Trophoblast cell (in vitro differentiated cells and primary cell): Measurements from ENCODE around the gene LPAR1.

Experiments used
- DNase-seq, 2 donors: peaks; one replicate each; pipeline ENCODE4 v3.0.0-alpha.2; 2016
- H2AFZ ChIP-seq: 2 replicates; pipeline ENCODE4 v1.6.1; 2013; ENCODE audit warnings: low read length, moderate library complexity, mild to moderate bottlenecking; ENCODE audit not compliant: insufficient read depth, poor library complexity
- H2AK5ac ChIP-seq: 2 replicates; pipeline ENCODE4 v1.6.1; 2013; ENCODE audit warnings: mild to moderate bottlenecking, low read length
- H2BK120ac ChIP-seq: 2 replicates; pipeline ENCODE4 v1.6.1; 2013; ENCODE audit warnings: low read length, mild to moderate bottlenecking, moderate library complexity; ENCODE audit not compliant: insufficient read depth, poor library complexity
- H2BK12ac ChIP-seq: 2 replicates; pipeline ENCODE4 v1.6.1; 2013; ENCODE audit warnings: mild to moderate bottlenecking, low read length, moderate library complexity
- H2BK5ac ChIP-seq: 2 replicates; pipeline ENCODE4 v1.6.1; 2013; ENCODE audit warnings: low read length, low read depth, moderate library complexity, mild to moderate bottlenecking; ENCODE audit not compliant: poor library complexity
- H3K14ac ChIP-seq: 2 replicates; pipeline ENCODE4 v1.6.1; 2013; ENCODE audit warnings: mild to moderate bottlenecking, low read length
- H3K18ac ChIP-seq: 2 replicates; pipeline ENCODE4 v1.6.1; 2013; ENCODE audit warnings: mild to moderate bottlenecking, low read length
- H3K23ac ChIP-seq: 2 replicates; pipeline ENCODE4 v1.6.1; 2013; ENCODE audit warnings: low read length
- H3K27ac ChIP-seq: 2 replicates; pipeline ENCODE4 v1.5.1; 2013; ENCODE audit warnings: low read depth, mild to moderate bottlenecking, inconsistent platforms, low read length, moderate library complexity
- H3K27me3 ChIP-seq: 2 replicates; pipeline ENCODE4 v1.6.1; 2013; ENCODE audit warnings: inconsistent platforms, mild to moderate bottlenecking, low read length, moderate library complexity; ENCODE audit not compliant: insufficient read depth
- H3K36me3 ChIP-seq, 2 experiments: 1 replicate in 1 of 2; 2 replicates in 1 of 2; pipeline ENCODE4 v1.6.1; 2013; ENCODE audit warnings: low read length in 2 of 2, mild to moderate bottlenecking in 2 of 2, moderate library complexity in 1 of 2; ENCODE audit not compliant: insufficient read depth in 2 of 2, control insufficient read depth in 1 of 2
- H3K4ac ChIP-seq: 2 replicates; pipeline ENCODE4 v1.6.1; 2013; ENCODE audit warnings: low read depth, mild to moderate bottlenecking, low read length, moderate library complexity
- H3K4me1 ChIP-seq, 2 experiments: 1 replicate in 1 of 2; 2 replicates in 1 of 2; pipeline ENCODE4 v1.6.1; 2013; ENCODE audit warnings: low read length in 2 of 2, mild to moderate bottlenecking in 2 of 2, moderate library complexity in 1 of 2; ENCODE audit not compliant: insufficient read depth in 2 of 2, control insufficient read depth in 1 of 2
- H3K4me2 ChIP-seq: 2 replicates; pipeline ENCODE4 v1.6.1; 2013; ENCODE audit warnings: inconsistent platforms, mild to moderate bottlenecking, low read length, moderate library complexity
- H3K4me3 ChIP-seq: 2 replicates; pipeline ENCODE4 v1.5.1; 2013; ENCODE audit warnings: mild to moderate bottlenecking, low read depth, low read length, inconsistent platforms
- H3K79me1 ChIP-seq: one replicate; pipeline ENCODE4 v1.6.1; 2013; ENCODE audit warnings: low read length
- H3K79me2 ChIP-seq: 2 replicates; pipeline ENCODE4 v1.6.1; 2013; ENCODE audit warnings: low read length, mild to moderate bottlenecking; ENCODE audit not compliant: control insufficient read depth, insufficient read depth, poor library complexity
- H3K9ac ChIP-seq: 2 replicates; pipeline ENCODE4 v1.6.1; 2013; ENCODE audit warnings: mild to moderate bottlenecking, low read length
- H3K9me3 ChIP-seq: 2 replicates; pipeline ENCODE4 v1.6.1; 2013; ENCODE audit warnings: low read depth, mild to moderate bottlenecking, control low read depth, inconsistent platforms, low read length; ENCODE audit not compliant: insufficient read depth
- H4K12ac ChIP-seq: 2 replicates; pipeline ENCODE4 v1.6.1; 2013; ENCODE audit warnings: low read depth, mild to moderate bottlenecking, low read length, moderate library complexity
- H4K8ac ChIP-seq: 2 replicates; pipeline ENCODE4 v1.6.1; 2013; ENCODE audit warnings: low read depth, mild to moderate bottlenecking, low read length, moderate library complexity
- H4K91ac ChIP-seq: one replicate; pipeline ENCODE4 v1.6.1; 2013; ENCODE audit warnings: low read depth, mild to moderate bottlenecking, low read length, moderate library complexity
- WGBS: extraction: QIAGEN DNeasy Blood & Tissue Kit; methylation state at CpG from one replicate; pipeline ENCODE4 v1.1.7; 2013; ENCODE audit warnings: missing lambda C conversion rate; ENCODE audit not compliant: insufficient read length, insufficient coverage; ENCODE audit errors: extremely low coverage; 5-methylcytosine and 5-hydroxymethylcytosine counted together

LPAR1 gene

DNA sequence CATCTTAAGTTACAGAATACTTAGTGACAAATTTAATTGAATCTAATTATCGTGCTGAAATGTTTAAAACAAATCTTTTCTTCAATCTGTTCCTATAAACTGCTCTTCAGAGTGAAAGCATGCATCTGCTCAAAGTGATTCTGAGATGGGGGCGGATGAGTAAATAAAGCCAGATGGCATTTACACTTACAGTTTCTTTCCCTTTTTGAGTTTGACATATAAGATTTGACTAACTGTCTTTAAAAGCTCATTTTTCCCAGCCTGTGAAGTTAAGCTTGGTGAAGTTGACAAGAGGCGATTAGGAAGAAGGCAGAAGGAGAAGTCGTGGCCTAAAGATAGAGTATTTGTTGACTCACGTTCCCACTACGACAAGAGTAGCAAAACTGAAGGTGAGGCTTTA is 137.4 kb downstream of the LPAR1 start:
- Histone ChIP-seq H3K79me1 (no peaks in the 10 kb centered on the region), H4K8ac (no peak overlapping the region), H3K79me2 (no peaks in the 10 kb centered on the region), H3K4ac (no peak overlapping the region), H3K9ac (no peak overlapping the region), H3K36me3 (no peaks in the 10 kb centered on the region), H3K18ac (no peak overlapping the region), H3K9me3 (peaks cover 3% of the 10 kb centered on the region), H3K4me3 (no peak overlapping the region), H3K4me2 (no peak overlapping the region), H3K4me1 (no peaks in the 10 kb centered on the region), H2BK12ac (no peak overlapping the region), H3K27ac (no peak overlapping the region), H2AK5ac (no peak overlapping the region), H4K91ac (no peak overlapping the region), H3K27me3 (no peaks in the 10 kb centered on the region), H2BK5ac (no peak overlapping the region), H2BK120ac (no peak overlapping the region), H3K14ac (no peak overlapping the region), H4K12ac (no peak overlapping the region), H2AFZ (no peak overlapping the region), H3K23ac (no peak overlapping the region)
- no peak for DNase-seq
- no CpG with 5 or more reads among the region's 6 CpGs for WGBS

DNA sequence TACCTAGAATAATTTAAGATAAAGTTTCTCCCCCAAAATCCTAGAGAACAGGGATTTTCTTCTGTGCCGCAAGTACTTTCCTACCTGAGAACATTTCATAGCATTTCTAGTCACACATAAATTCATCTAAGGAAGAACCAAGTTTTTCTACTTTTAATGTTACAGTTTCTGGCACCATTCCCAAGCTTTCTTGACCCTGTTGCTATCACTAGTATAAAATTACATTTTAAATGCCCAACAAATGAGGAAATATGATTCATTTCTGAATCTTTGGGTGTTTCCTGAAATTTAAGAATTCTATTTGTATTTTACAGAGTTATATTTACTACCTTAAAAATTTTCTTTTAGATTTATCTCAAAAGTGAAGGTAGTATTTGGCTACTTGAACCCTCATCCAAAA is 137.8 kb downstream of the LPAR1 start:
- Histone ChIP-seq H2BK120ac (no peak overlapping the region), H2AK5ac (no peak overlapping the region), H3K18ac (no peak overlapping the region), H3K79me2 (no peaks in the 10 kb centered on the region), H3K4me1 (no peaks in the 10 kb centered on the region), H4K8ac (no peak overlapping the region), H3K4me3 (no peak overlapping the region), H2BK12ac (no peak overlapping the region), H3K4me2 (no peak overlapping the region), H3K4ac (no peak overlapping the region), H3K9me3 (peaks cover 3% of the 10 kb centered on the region), H3K79me1 (no peaks in the 10 kb centered on the region), H2BK5ac (no peak overlapping the region), H2AFZ (no peak overlapping the region), H3K23ac (no peak overlapping the region), H3K27me3 (no peaks in the 10 kb centered on the region), H3K27ac (no peak overlapping the region), H4K12ac (no peak overlapping the region), H3K14ac (no peak overlapping the region), H3K36me3 (no peaks in the 10 kb centered on the region), H4K91ac (no peak overlapping the region), H3K9ac (no peak overlapping the region)
- DNase-seq: no peak
- WGBS: no CpG with 5 or more reads among the region's 1 CpG

DNA sequence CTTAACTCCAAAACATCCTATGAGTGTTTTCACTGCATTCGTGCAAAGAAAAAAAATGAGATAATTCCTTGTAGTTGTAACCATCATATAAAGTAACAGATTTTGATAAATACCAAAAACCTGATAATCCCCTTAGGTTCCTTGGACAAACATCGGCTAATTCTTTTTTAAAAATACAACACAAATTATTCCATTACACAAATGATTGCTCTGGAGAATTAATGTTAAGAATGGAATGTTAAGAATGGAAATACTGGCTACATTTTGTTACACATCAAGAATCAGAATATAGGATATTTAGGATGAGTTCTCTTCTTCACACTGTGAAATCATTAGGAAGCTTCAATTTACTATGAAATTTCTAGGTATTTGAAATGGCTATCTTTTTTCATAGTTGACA is 139.4 kb downstream of the LPAR1 start:
- no CpG with 5 or more reads among the region's 2 CpGs for whole genome bisulfite sequencing
- no peak for DNase-seq

DNA sequence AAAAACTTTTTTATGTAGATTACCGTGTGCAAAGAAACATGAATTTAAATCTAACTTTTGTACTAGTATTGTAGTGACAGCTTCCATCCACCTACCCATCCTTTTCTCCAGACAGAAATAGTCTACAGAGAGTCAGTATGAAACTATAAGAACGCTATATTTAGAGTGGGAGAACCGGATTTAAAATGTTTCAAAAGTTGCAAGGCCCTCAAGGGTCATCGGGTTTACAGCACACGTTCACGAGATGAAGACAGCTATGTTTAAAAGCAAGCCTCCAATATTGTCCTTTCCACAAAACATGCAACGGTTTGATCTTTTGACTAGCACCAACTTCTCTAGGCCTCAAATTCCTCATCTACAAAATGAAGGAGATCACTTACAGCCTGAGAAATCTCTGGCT is 139.9 kb downstream of the LPAR1 start:
- no peak overlapping the region for H2AK5ac ChIP-seq
- no peak overlapping the region for H4K91ac ChIP-seq
- H3K9ac ChIP-seq: no peak overlapping the region
- no peaks in the 10 kb centered on the region for H3K79me1 ChIP-seq
- H3K4me3 ChIP-seq: no peak overlapping the region
- DNase-seq: no peak
- no peak overlapping the region for H3K4ac ChIP-seq
- H3K27ac ChIP-seq: no peak overlapping the region
- H3K4me1 ChIP-seq: no peaks in the 10 kb centered on the region
- no peak overlapping the region for H2BK12ac ChIP-seq
- peaks cover 3% of the 10 kb centered on the region for H3K9me3 ChIP-seq
- no peak overlapping the region for H2AFZ ChIP-seq
- H2BK5ac ChIP-seq: no peak overlapping the region
- no peak overlapping the region for H2BK120ac ChIP-seq
- H3K36me3 ChIP-seq: no peaks in the 10 kb centered on the region
- no peak overlapping the region for H4K8ac ChIP-seq
- H3K27me3 ChIP-seq: no peaks in the 10 kb centered on the region
- no peak overlapping the region for H3K14ac ChIP-seq
- no CpG with 5 or more reads among the region's 7 CpGs for WGBS
- H3K18ac ChIP-seq: no peak overlapping the region
- no peak overlapping the region for H3K23ac ChIP-seq
- no peak overlapping the region for H3K4me2 ChIP-seq
- no peaks in the 10 kb centered on the region for H3K79me2 ChIP-seq
- no peak overlapping the region for H4K12ac ChIP-seq

More for the DNA sequence above, 139.4 kb downstream of the LPAR1 start:
- Histone ChIP-seq H4K8ac (no peak overlapping the region), H3K27me3 (no peaks in the 10 kb centered on the region), H2AK5ac (no peak overlapping the region), H4K91ac (no peak overlapping the region), H2BK5ac (no peak overlapping the region), H2BK12ac (no peak overlapping the region), H3K36me3 (no peaks in the 10 kb centered on the region), H4K12ac (no peak overlapping the region), H3K14ac (no peak overlapping the region), H2BK120ac (no peak overlapping the region), H3K4me3 (no peak overlapping the region), H3K4me2 (no peak overlapping the region), H3K9ac (no peak overlapping the region), H3K23ac (no peak overlapping the region), H2AFZ (no peak overlapping the region), H3K27ac (no peak overlapping the region), H3K79me1 (no peaks in the 10 kb centered on the region), H3K9me3 (peaks cover 3% of the 10 kb centered on the region), H3K4me1 (no peaks in the 10 kb centered on the region), H3K18ac (no peak overlapping the region), H3K79me2 (no peaks in the 10 kb centered on the region), H3K4ac (no peak overlapping the region)
